Thymus (tissue), 11 donors: Measurements from ENCODE around the gene MARCHF3. TPM values are rescaled to one million over a fixed set of nuclear protein-coding genes. Genes with fewer than 3 reads are reported as not detected.
"Not testable (repeated sequence)": the region's sequence is repeated elsewhere in the genome, so short reads cannot be mapped to it uniquely, and the experiment has no call there.

Experiments used
- DNase-seq, 9 donors: peaks; one replicate each; pipeline ENCODE4 v3.0.0-alpha.2; 2013; ENCODE audit warnings: low spot score in 9 of 9, low read depth in 6 of 9, missing footprints in 1 of 9
- H3K27ac ChIP-seq, 2 donors: one replicate each; pipeline ENCODE4 v1.5.1; 2013; ENCODE audit warnings: control low read depth in 1 of 2, low read depth in 1 of 2, low read length in 1 of 2, mild to moderate bottlenecking in 1 of 2, moderate library complexity in 1 of 2
- H3K27me3 ChIP-seq, 2 donors: one replicate each; pipeline ENCODE4 v1.5.1; 2013; ENCODE audit warnings: low read length in 1 of 2; ENCODE audit not compliant: control insufficient read depth in 2 of 2, insufficient read depth in 1 of 2
- H3K36me3 ChIP-seq, 2 donors: one replicate each; pipeline ENCODE4 v1.5.1; 2013; ENCODE audit warnings: low read length in 1 of 2, mild to moderate bottlenecking in 1 of 2, moderate library complexity in 1 of 2; ENCODE audit not compliant: control insufficient read depth in 2 of 2, insufficient read depth in 2 of 2
- H3K4me1 ChIP-seq, 2 donors: one replicate each; pipeline ENCODE4 v1.5.1; 2013; ENCODE audit warnings: low read length in 2 of 2; ENCODE audit not compliant: control insufficient read depth in 2 of 2, insufficient read depth in 2 of 2
- H3K4me3 ChIP-seq, 2 donors: one replicate each; pipeline ENCODE4 v1.5.1; 2013; ENCODE audit warnings: low read length in 2 of 2, control low read depth in 1 of 2, mild to moderate bottlenecking in 1 of 2
- H3K9me3 ChIP-seq, 2 donors: one replicate each; pipeline ENCODE4 v1.5.1; 2013; ENCODE audit warnings: low read length in 1 of 2, mild to moderate bottlenecking in 1 of 2; ENCODE audit not compliant: control insufficient read depth in 2 of 2, insufficient read depth in 1 of 2
- WGBS: extraction: QIAGEN DNeasy Blood & Tissue Kit; methylation state at CpG from one replicate; pipeline ENCODE4 v1.1.7; 2013; 5-methylcytosine and 5-hydroxymethylcytosine counted together
- polyA plus RNA-seq: library from polyadenylated mRNA; stranded (reverse); fragments of 200-250 nt; gene quantifications from one replicate; pipeline ENCODE4 v1.2.3, GENCODE V29; 2013
- total RNA-seq: library from RNA; stranded (reverse); fragments of 120-200 nt; gene quantifications from one replicate; pipeline ENCODE4 v1.2.4, GENCODE V29; 2013
- donor health status: healthy.

The MARCHF3 gene
- total and polyA plus RNA-seq, 2 donors, result 5.0 to 5.1 TPM

GRCh38 chr5:127055880-127056653 is 25.7 kb upstream of the MARCHF3 start:
- WGBS, result over 99% methylated on average over 3 of the region's 3 CpGs
- Histone ChIP-seq H3K4me3 (no peak overlapping the region), H3K36me3 (peaks cover 0 to 3% of the 10 kb centered on the region in 2 donors), H3K9me3 (no peaks in the 10 kb centered on the region), H3K27me3 (no peaks in the 10 kb centered on the region), H3K4me1 (peaks cover 3 to 6% of the 10 kb centered on the region in 2 donors), H3K27ac (no peak overlapping the region)
- no peak for DNase-seq

GRCh38 chr5:127053551-127053950 is 23.2 kb upstream of the MARCHF3 start:
- H3K4me1 ChIP-seq, H3K27ac ChIP-seq, H3K9me3 ChIP-seq, H3K36me3 ChIP-seq, H3K27me3 ChIP-seq, H3K4me3 ChIP-seq, DNase-seq: not testable (repeated sequence)
- 97% methylated on average over 6 of the region's 6 CpGs for WGBS

- H3K9me3 ChIP-seq, result no peaks in the 10 kb centered on the region
- WGBS, result 99% methylated on average over 3 of the region's 3 CpGs
Observed at GRCh38 chr5:127053049-127053448, 22.7 kb upstream of the MARCHF3 start.

GRCh38 chr5:127051591-127051990 is 21.2 kb upstream of the MARCHF3 start:
- WGBS, result 93% methylated on average over 1 of the region's 1 CpG
- Histone ChIP-seq H3K27me3 (no peaks in the 10 kb centered on the region), H3K36me3 (no peaks in the 10 kb centered on the region), H3K9me3 (no peaks in the 10 kb centered on the region), H3K4me3 (no peak overlapping the region), H3K27ac (peak overlapping the region in 1 of 2 donors; percentile 92), H3K4me1 (peaks cover 3 to 6% of the 10 kb centered on the region in 2 donors)
- no peak for DNase-seq

More at GRCh38 chr5:127053049-127053448, 22.7 kb upstream of the MARCHF3 start:
- Histone ChIP-seq H3K4me1 (peaks cover 3 to 6% of the 10 kb centered on the region in 2 donors), H3K27ac (peak overlapping the region in 1 of 2 donors; percentile 92), H3K36me3 (peaks cover 0 to 3% of the 10 kb centered on the region in 2 donors), H3K4me3 (no peak overlapping the region), H3K27me3 (no peaks in the 10 kb centered on the region)
- no peak for DNase-seq

- no peaks in the 10 kb centered on the region for H3K36me3 ChIP-seq
- 97% methylated on average over 4 of the region's 4 CpGs for WGBS
- no peaks in the 10 kb centered on the region for H3K27me3 ChIP-seq
- DNase-seq, result no peak
- H3K4me3 ChIP-seq, result no peak overlapping the region
- no peak overlapping the region for H3K27ac ChIP-seq
- no peaks in the 10 kb centered on the region for H3K4me1 ChIP-seq
- H3K9me3 ChIP-seq, result no peaks in the 10 kb centered on the region
Observed at GRCh38 chr5:127046343-127047072, 16.1 kb upstream of the MARCHF3 start.

GRCh38 chr5:127042593-127042992 is 12.2 kb upstream of the MARCHF3 start:
- Histone ChIP-seq H3K27ac (no peak overlapping the region), H3K4me3 (no peak overlapping the region), H3K27me3 (no peaks in the 10 kb centered on the region), H3K9me3 (no peaks in the 10 kb centered on the region), H3K4me1 (no peaks in the 10 kb centered on the region), H3K36me3 (no peaks in the 10 kb centered on the region)
- WGBS, result 94% methylated on average over 2 of the region's 2 CpGs
- DNase-seq, result no peak

GRCh38 chr5:127041571-127041970 is 11.2 kb upstream of the MARCHF3 start:
- no peaks in the 10 kb centered on the region for H3K9me3 ChIP-seq
- no peaks in the 10 kb centered on the region for H3K4me1 ChIP-seq
- H3K27me3 ChIP-seq, result no peaks in the 10 kb centered on the region
- H3K4me3 ChIP-seq, result no peak overlapping the region
- no peak for DNase-seq
- 94% methylated on average over 3 of the region's 3 CpGs for WGBS
- no peaks in the 10 kb centered on the region for H3K36me3 ChIP-seq
- H3K27ac ChIP-seq, result no peak overlapping the region

- no peaks in the 10 kb centered on the region for H3K9me3 ChIP-seq
- 93% methylated on average over 9 of the region's 9 CpGs for WGBS
- DNase-seq, result no peak
- H3K27me3 ChIP-seq, result no peaks in the 10 kb centered on the region
- no peaks in the 10 kb centered on the region for H3K36me3 ChIP-seq
- H3K27ac ChIP-seq, result no peak overlapping the region
- no peaks in the 10 kb centered on the region for H3K4me1 ChIP-seq
- H3K4me3 ChIP-seq, result no peak overlapping the region
Observed at GRCh38 chr5:127040796-127041520, 10.6 kb upstream of the MARCHF3 start.

GRCh38 chr5:127038550-127038949 is 8.2 kb upstream of the MARCHF3 start:
- Histone ChIP-seq H3K9me3 (no peaks in the 10 kb centered on the region), H3K27me3 (no peaks in the 10 kb centered on the region)
- 93% methylated on average over 4 of the region's 4 CpGs for WGBS

More at GRCh38 chr5:127038550-127038949, 8.2 kb upstream of the MARCHF3 start:
- Histone ChIP-seq H3K36me3 (no peaks in the 10 kb centered on the region), H3K27ac (no peak overlapping the region), H3K4me1 (no peaks in the 10 kb centered on the region), H3K4me3 (no peak overlapping the region)
- no peak for DNase-seq
